Progenitor cell of endocrine pancreas (in vitro differentiated cells): ENCODE measurements around the gene PREP. TPM values are rescaled to one million over a fixed set of nuclear protein-coding genes. Genes with fewer than 3 reads are reported as not detected.

Source experiments
- DNase-seq: peaks from one replicate; pipeline ENCODE4 v3.0.0; 2021; ENCODE audit warnings: low spot score; ENCODE audit not compliant: unreplicated experiment
- H3K27ac Mint-ChIP-seq: 2 replicates; pipeline ENCODE4 v1.8.0; 2021; ENCODE audit warnings: mild to moderate bottlenecking, moderate library complexity, mixed read lengths
- H3K27me3 Mint-ChIP-seq: 2 replicates; pipeline ENCODE4 v1.8.0; 2021; ENCODE audit warnings: mixed read lengths
- H3K36me3 Mint-ChIP-seq: 2 replicates; pipeline ENCODE4 v1.8.0; 2022; ENCODE audit warnings: mixed read lengths; ENCODE audit not compliant: insufficient read depth
- H3K4me1 Mint-ChIP-seq: 2 replicates; pipeline ENCODE4 v1.8.0; 2021; ENCODE audit warnings: low read depth, mixed read lengths
- H3K4me3 Mint-ChIP-seq: 2 replicates; pipeline ENCODE4 v1.8.0; 2021; ENCODE audit warnings: low read depth, mild to moderate bottlenecking, moderate library complexity, mixed read lengths
- H3K9me3 Mint-ChIP-seq: 2 replicates; pipeline ENCODE4 v1.8.0; 2021; ENCODE audit warnings: low read depth, mixed read lengths
- CTCF ChIP-seq: fragments of 200-600 bp; sonication (generic); IDR thresholded peaks from one replicate; pipeline ENCODE4 v1.5.0; 2021; ENCODE audit warnings: antibody characterized with exemption, mild to moderate bottlenecking; ENCODE audit not compliant: unreplicated experiment
- total RNA-seq: library from RNA; stranded (reverse); gene quantifications from 2 replicates; pipeline ENCODE4 v1.2.1, GENCODE V29; 2021

The PREP gene
- total RNA-seq, 1 donor from 2014 or later, result 43.3 TPM

- H3K36me3 Mint-ChIP-seq, result peaks cover 36% of the 10 kb centered on the region
- H3K27me3 Mint-ChIP-seq, result no peaks in the 10 kb centered on the region
Observed at GRCh38 chr6:105359419-105360370, 43.2 kb downstream of the PREP start.

GRCh38 chr6:105357165-105357564 lies 45.7 kb downstream of the PREP start:
- Mint-ChIP-seq H3K27ac (no peak overlapping the region), H3K4me3 (no peak overlapping the region), H3K4me1 (peaks cover 3% of the 10 kb centered on the region), H3K36me3 (peaks cover 42% of the 10 kb centered on the region), H3K27me3 (no peaks in the 10 kb centered on the region), H3K9me3 (peaks cover 12% of the 10 kb centered on the region)
- TF ChIP-seq CTCF, result no peak
- no peak for DNase-seq

More at GRCh38 chr6:105359419-105360370, 43.2 kb downstream of the PREP start:
- H3K4me1 Mint-ChIP-seq, result peaks cover 3% of the 10 kb centered on the region
- H3K9me3 Mint-ChIP-seq, result peaks cover 12% of the 10 kb centered on the region
- peak overlapping the region; percentile 93 for H3K27ac Mint-ChIP-seq
- no peak for TF ChIP-seq CTCF
- no peak for DNase-seq
- no peak overlapping the region for H3K4me3 Mint-ChIP-seq

- H3K36me3 Mint-ChIP-seq, result peaks cover 45% of the 10 kb centered on the region
- no peak for DNase-seq
- TF ChIP-seq CTCF, result no peak
- peaks cover 5% of the 10 kb centered on the region for H3K4me1 Mint-ChIP-seq
- no peaks in the 10 kb centered on the region for H3K27me3 Mint-ChIP-seq
- H3K4me3 Mint-ChIP-seq, result no peak overlapping the region
- no peak overlapping the region for H3K27ac Mint-ChIP-seq
- peaks cover 12% of the 10 kb centered on the region for H3K9me3 Mint-ChIP-seq
Observed at GRCh38 chr6:105352037-105352617, 50.8 kb downstream of the PREP start.

GRCh38 chr6:105348897-105349296 lies 54.0 kb downstream of the PREP start:
- H3K36me3 Mint-ChIP-seq, result peaks cover 25% of the 10 kb centered on the region
- H3K4me1 Mint-ChIP-seq, result peaks cover 7% of the 10 kb centered on the region
- H3K27ac Mint-ChIP-seq, result no peak overlapping the region
- no peaks in the 10 kb centered on the region for H3K9me3 Mint-ChIP-seq
- DNase-seq, result no peak
- H3K4me3 Mint-ChIP-seq, result no peak overlapping the region
- no peaks in the 10 kb centered on the region for H3K27me3 Mint-ChIP-seq
- no peak for TF ChIP-seq CTCF

GRCh38 chr6:105346052-105346451 lies 56.8 kb downstream of the PREP start:
- H3K36me3 Mint-ChIP-seq, result peaks cover 29% of the 10 kb centered on the region
- H3K27ac Mint-ChIP-seq, result peak overlapping the region; percentile 50
- H3K9me3 Mint-ChIP-seq, result peaks cover 3% of the 10 kb centered on the region
- H3K27me3 Mint-ChIP-seq, result no peaks in the 10 kb centered on the region
- H3K4me3 Mint-ChIP-seq, result no peak overlapping the region
- DNase-seq, result no peak
- H3K4me1 Mint-ChIP-seq, result peaks cover 7% of the 10 kb centered on the region
- TF ChIP-seq CTCF, result no peak
